GM23338 (cell line): ENCODE results near the gene NPM3. TPM values are rescaled to one million over a fixed set of nuclear protein-coding genes. Genes with fewer than 3 reads are reported as not detected.

ENCODE experiments used
- ATAC-seq: fragments of 200-7000 bp; cut with Tn5 transposase; 3 replicates; pipeline ENCODE4 v1.9.1; 2020
- DNase-seq: peaks from one replicate; pipeline ENCODE4 v3.0.0-alpha.2; 2015; ENCODE audit warnings: low spot score
- H2AFZ ChIP-seq: fragments of 200-600 bp; sonication (generic); 2 replicates; pipeline ENCODE4 v1.8.0; 2016; ENCODE audit warnings: antibody characterized with exemption, mild to moderate bottlenecking, moderate library complexity
- H3F3A ChIP-seq: fragments of 200-600 bp; sonication (generic); replicated peaks from 2 replicates; pipeline ENCODE4 v1.8.0; 2017; ENCODE audit warnings: antibody characterized with exemption, mixed run types, low read depth
- H3K27ac ChIP-seq: fragments of 200-600 bp; sonication (generic); 2 replicates; pipeline ENCODE4 v1.6.1; 2016; ENCODE audit warnings: low read depth
- H3K27me3 ChIP-seq: fragments of 200-600 bp; sonication (generic); 2 replicates; pipeline ENCODE4 v1.8.0; 2016; ENCODE audit warnings: mild to moderate bottlenecking, mixed run types, moderate library complexity; ENCODE audit not compliant: insufficient read depth
- H3K36me3 ChIP-seq: fragments of 200-600 bp; sonication (generic); 2 replicates; pipeline ENCODE4 v1.8.0; 2016; ENCODE audit warnings: mild to moderate bottlenecking; ENCODE audit not compliant: insufficient read depth
- H3K4me1 ChIP-seq: fragments of 200-600 bp; sonication (generic); 2 replicates; pipeline ENCODE4 v1.8.0; 2016; ENCODE audit warnings: mild to moderate bottlenecking, moderate library complexity; ENCODE audit not compliant: insufficient read depth
- H3K4me2 ChIP-seq: fragments of 200-600 bp; sonication (generic); 2 replicates; pipeline ENCODE4 v1.7.1; 2017; ENCODE audit warnings: mixed run types
- H3K4me3 ChIP-seq: fragments of 200-600 bp; sonication (generic); 2 replicates; pipeline ENCODE4 v1.6.1; 2016; ENCODE audit warnings: mixed run types
- H3K79me2 ChIP-seq: fragments of 200-600 bp; sonication (generic); replicated peaks from 2 replicates; pipeline ENCODE4 v1.8.0; 2017; ENCODE audit warnings: mild to moderate bottlenecking; ENCODE audit not compliant: insufficient read depth
- H3K9me2 ChIP-seq: fragments of 200-600 bp; sonication (generic); 2 replicates; pipeline ENCODE4 v1.8.0; 2017; ENCODE audit not compliant: insufficient read depth
- H4K20me1 ChIP-seq: fragments of 200-600 bp; sonication (generic); replicated peaks from 2 replicates; pipeline ENCODE4 v1.8.0; 2017; ENCODE audit warnings: mild to moderate bottlenecking; ENCODE audit not compliant: insufficient read depth
- H3K27ac Mint-ChIP-seq: 2 replicates; pipeline ENCODE4 v1.8.0; 2020; ENCODE audit warnings: inconsistent platforms, mild to moderate bottlenecking, moderate library complexity, mixed read lengths
- H3K27me3 Mint-ChIP-seq: 3 replicates; pipeline ENCODE4 v1.8.0; 2022; ENCODE audit warnings: low read depth, mild to moderate bottlenecking, moderate library complexity, mixed read lengths, inconsistent platforms; ENCODE audit not compliant: insufficient read depth, poor library complexity
- H3K36me3 Mint-ChIP-seq: 3 replicates; pipeline ENCODE4 v1.8.0; 2021; ENCODE audit warnings: low read depth, mild to moderate bottlenecking, inconsistent platforms, moderate library complexity, mixed read lengths
- H3K4me1 Mint-ChIP-seq: 3 replicates; pipeline ENCODE4 v1.8.0; 2020; ENCODE audit warnings: mild to moderate bottlenecking, inconsistent platforms, mixed read lengths
- H3K4me3 Mint-ChIP-seq: 3 replicates; pipeline ENCODE4 v1.8.0; 2021; ENCODE audit warnings: moderate library complexity, mild to moderate bottlenecking, inconsistent platforms, mixed read lengths
- H3K9me3 Mint-ChIP-seq: 3 replicates; pipeline ENCODE4 v1.8.0; 2020; ENCODE audit warnings: moderate library complexity, mild to moderate bottlenecking, inconsistent platforms, mixed read lengths
- EZH2 ChIP-seq: fragments of 200-600 bp; sonication (generic); IDR thresholded peaks from one replicate; pipeline ENCODE4 v1.8.0; 2017; ENCODE audit warnings: antibody characterized with exemption, mild to moderate bottlenecking, low read depth; ENCODE audit not compliant: unreplicated experiment
- EZH2phosphoT487 ChIP-seq: fragments of 200-600 bp; sonication (generic); IDR thresholded peaks from one replicate; pipeline ENCODE4 v1.8.1; 2018; ENCODE audit warnings: antibody characterized with exemption; ENCODE audit not compliant: unreplicated experiment
- ZNF114 ChIP-seq: fragments of 250-450 bp; sonication (Bioruptor Pico); IDR thresholded peaks from 2 replicates; pipeline ENCODE4 v1.5.0; 2020; ENCODE audit warnings: mild to moderate bottlenecking, moderate library complexity
- ZNF331 ChIP-seq: fragments of 250-450 bp; sonication (Bioruptor Pico); IDR thresholded peaks from 2 replicates; pipeline ENCODE4 v1.5.0; 2020; ENCODE audit warnings: low read depth, mild to moderate bottlenecking, moderate library complexity
- polyA plus RNA-seq: library from polyadenylated mRNA; unstranded; fragments of >200 nt; fragmentation: Nextera tagmentation; extraction: Ambion mirVana; gene quantifications from 2 replicates; pipeline ENCODE4 v1.2.1, GENCODE V29; 2016
- total RNA-seq: library from RNA; depleted of rRNA; stranded (reverse); fragments of >200 nt; shearing (Covaris generic); gene quantifications from 2 replicates; pipeline ENCODE4 v1.2.3, GENCODE V29; 2014
- TF ChIP-seq, protein P1 (sequence below): IDR thresholded peaks from one replicate; pipeline ENCODE4 v1.6.1; 2018; ENCODE audit warnings: antibody characterized with exemption; ENCODE audit not compliant: unreplicated experiment
- TF ChIP-seq, protein P2 (sequence below): IDR thresholded peaks from 2 replicates; pipeline ENCODE4 v1.6.1; 2016; ENCODE audit warnings: antibody characterized with exemption
- TF ChIP-seq, protein P3 (sequence below): fragments of 250-450 bp; sonication (Bioruptor Pico); IDR thresholded peaks from 2 replicates; pipeline ENCODE4 v1.5.0; 2020; ENCODE audit warnings: mild to moderate bottlenecking, moderate library complexity
- TF ChIP-seq, protein P4 (sequence below), 2 experiments: fragments of 200-600 bp in 1 of 2; sonication (generic) in 1 of 2; conservative IDR thresholded peaks; 2 replicates each; pipeline versions ENCODE4 v1.5.1 to v1.6.1; 2016 to 2017; ENCODE audit warnings: antibody characterized with exemption in 2 of 2, low read depth in 2 of 2, mild to moderate bottlenecking in 2 of 2, moderate library complexity in 1 of 2

NPM3 gene
- total and polyA plus RNA-seq, 2 experiments from 2014 or later, result 31.5 to 258 TPM

DNA sequence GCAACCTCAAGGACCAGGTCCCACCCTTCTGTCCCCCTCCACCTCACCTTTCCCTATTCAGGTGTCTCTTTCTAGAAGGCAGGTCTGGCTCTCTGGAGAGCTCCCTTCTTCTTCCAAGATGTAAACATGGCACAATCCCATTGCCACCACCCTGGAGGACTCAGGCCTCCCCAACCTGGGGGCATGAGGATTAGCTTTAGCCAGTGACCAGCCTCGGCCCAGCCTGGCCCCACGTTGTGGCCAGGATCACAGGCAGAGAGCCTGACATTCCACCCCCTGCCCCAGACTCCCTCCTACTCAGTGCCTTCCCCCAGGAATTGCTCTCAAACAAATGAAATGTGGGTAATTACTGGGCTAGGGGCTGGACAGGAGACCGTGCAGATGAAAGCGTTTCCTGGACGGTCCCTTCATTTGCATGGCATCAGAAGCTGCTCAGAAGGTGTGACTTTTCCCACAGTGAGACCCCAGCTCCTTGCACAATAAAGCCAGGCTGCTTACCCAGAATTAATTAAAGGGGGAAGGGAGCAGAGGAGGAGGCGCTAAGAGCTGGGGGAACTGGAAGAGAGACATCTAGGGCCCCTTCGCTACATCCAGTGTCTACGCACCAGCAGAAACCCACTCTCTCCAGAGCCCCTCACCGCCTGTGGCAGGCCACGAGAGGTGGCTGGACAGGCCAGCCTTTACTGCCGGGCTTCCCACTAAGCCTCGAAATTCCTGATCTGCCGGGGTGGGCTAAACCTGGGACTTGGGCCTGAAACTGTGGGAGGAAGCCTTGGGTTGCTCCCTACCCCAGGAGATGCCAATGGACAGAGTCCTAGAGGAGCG, 15.1 kb downstream of the NPM3 start (continued):
- TF ChIP-seq, protein P1, sequence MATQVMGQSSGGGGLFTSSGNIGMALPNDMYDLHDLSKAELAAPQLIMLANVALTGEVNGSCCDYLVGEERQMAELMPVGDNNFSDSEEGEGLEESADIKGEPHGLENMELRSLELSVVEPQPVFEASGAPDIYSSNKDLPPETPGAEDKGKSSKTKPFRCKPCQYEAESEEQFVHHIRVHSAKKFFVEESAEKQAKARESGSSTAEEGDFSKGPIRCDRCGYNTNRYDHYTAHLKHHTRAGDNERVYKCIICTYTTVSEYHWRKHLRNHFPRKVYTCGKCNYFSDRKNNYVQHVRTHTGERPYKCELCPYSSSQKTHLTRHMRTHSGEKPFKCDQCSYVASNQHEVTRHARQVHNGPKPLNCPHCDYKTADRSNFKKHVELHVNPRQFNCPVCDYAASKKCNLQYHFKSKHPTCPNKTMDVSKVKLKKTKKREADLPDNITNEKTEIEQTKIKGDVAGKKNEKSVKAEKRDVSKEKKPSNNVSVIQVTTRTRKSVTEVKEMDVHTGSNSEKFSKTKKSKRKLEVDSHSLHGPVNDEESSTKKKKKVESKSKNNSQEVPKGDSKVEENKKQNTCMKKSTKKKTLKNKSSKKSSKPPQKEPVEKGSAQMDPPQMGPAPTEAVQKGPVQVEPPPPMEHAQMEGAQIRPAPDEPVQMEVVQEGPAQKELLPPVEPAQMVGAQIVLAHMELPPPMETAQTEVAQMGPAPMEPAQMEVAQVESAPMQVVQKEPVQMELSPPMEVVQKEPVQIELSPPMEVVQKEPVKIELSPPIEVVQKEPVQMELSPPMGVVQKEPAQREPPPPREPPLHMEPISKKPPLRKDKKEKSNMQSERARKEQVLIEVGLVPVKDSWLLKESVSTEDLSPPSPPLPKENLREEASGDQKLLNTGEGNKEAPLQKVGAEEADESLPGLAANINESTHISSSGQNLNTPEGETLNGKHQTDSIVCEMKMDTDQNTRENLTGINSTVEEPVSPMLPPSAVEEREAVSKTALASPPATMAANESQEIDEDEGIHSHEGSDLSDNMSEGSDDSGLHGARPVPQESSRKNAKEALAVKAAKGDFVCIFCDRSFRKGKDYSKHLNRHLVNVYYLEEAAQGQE, result no peak

DNA sequence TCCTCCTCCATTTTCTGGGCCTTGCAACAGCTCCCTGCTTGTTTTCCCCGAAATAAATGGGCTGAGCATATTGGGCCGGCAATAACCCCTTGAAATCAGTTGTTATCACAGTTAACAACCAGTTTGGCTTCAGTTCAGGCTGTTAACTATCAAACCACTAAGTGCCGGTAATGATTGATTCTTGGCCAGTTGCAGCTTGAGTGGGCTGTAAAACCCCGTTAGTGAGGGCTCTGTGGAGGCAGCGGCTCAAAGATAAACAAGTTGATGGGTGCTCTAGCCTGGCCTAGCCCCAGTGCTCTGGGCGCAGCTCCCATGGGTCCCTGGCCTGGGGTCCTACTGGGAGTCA, 15.7 kb downstream of the NPM3 start:
- Mint-ChIP-seq H3K9me3 (no peaks in the 10 kb centered on the region), H3K4me1 (peaks cover 18% of the 10 kb centered on the region), H3K27me3 (peaks cover 25% of the 10 kb centered on the region), H3K4me3 (no peak overlapping the region), H3K27ac (no peak overlapping the region), H3K36me3 (no peaks in the 10 kb centered on the region; the same call in 2 of the 3 replicates)
- no peaks in the 10 kb centered on the region for H4K20me1 ChIP-seq
- no peak for ATAC-seq
- DNase-seq, result no peak
- H3K4me3 ChIP-seq, result no peak overlapping the region
- no peaks in the 10 kb centered on the region for H3K79me2 ChIP-seq
- H3K4me2 ChIP-seq, result no peak overlapping the region
- no peaks in the 10 kb centered on the region for H3K36me3 ChIP-seq
- H3F3A ChIP-seq, result peaks cover under 1% of the 10 kb centered on the region; the same call in 1 of the 2 replicates
- H3K9me2 ChIP-seq, result no peaks in the 10 kb centered on the region
- H3K27ac ChIP-seq, result no peak overlapping the region
- H3K4me1 ChIP-seq, result peaks cover 3% of the 10 kb centered on the region; the same call in 1 of the 2 replicates
- peaks cover 14% of the 10 kb centered on the region for H3K27me3 ChIP-seq
- H2AFZ ChIP-seq, result no peak overlapping the region
- no peak for TF ChIP-seq ZNF114 (CRISPR knock-in tag)
- TF ChIP-seq, protein P2, sequence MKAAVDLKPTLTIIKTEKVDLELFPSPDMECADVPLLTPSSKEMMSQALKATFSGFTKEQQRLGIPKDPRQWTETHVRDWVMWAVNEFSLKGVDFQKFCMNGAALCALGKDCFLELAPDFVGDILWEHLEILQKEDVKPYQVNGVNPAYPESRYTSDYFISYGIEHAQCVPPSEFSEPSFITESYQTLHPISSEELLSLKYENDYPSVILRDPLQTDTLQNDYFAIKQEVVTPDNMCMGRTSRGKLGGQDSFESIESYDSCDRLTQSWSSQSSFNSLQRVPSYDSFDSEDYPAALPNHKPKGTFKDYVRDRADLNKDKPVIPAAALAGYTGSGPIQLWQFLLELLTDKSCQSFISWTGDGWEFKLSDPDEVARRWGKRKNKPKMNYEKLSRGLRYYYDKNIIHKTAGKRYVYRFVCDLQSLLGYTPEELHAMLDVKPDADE, result no peak
- TF ChIP-seq, protein P3, sequence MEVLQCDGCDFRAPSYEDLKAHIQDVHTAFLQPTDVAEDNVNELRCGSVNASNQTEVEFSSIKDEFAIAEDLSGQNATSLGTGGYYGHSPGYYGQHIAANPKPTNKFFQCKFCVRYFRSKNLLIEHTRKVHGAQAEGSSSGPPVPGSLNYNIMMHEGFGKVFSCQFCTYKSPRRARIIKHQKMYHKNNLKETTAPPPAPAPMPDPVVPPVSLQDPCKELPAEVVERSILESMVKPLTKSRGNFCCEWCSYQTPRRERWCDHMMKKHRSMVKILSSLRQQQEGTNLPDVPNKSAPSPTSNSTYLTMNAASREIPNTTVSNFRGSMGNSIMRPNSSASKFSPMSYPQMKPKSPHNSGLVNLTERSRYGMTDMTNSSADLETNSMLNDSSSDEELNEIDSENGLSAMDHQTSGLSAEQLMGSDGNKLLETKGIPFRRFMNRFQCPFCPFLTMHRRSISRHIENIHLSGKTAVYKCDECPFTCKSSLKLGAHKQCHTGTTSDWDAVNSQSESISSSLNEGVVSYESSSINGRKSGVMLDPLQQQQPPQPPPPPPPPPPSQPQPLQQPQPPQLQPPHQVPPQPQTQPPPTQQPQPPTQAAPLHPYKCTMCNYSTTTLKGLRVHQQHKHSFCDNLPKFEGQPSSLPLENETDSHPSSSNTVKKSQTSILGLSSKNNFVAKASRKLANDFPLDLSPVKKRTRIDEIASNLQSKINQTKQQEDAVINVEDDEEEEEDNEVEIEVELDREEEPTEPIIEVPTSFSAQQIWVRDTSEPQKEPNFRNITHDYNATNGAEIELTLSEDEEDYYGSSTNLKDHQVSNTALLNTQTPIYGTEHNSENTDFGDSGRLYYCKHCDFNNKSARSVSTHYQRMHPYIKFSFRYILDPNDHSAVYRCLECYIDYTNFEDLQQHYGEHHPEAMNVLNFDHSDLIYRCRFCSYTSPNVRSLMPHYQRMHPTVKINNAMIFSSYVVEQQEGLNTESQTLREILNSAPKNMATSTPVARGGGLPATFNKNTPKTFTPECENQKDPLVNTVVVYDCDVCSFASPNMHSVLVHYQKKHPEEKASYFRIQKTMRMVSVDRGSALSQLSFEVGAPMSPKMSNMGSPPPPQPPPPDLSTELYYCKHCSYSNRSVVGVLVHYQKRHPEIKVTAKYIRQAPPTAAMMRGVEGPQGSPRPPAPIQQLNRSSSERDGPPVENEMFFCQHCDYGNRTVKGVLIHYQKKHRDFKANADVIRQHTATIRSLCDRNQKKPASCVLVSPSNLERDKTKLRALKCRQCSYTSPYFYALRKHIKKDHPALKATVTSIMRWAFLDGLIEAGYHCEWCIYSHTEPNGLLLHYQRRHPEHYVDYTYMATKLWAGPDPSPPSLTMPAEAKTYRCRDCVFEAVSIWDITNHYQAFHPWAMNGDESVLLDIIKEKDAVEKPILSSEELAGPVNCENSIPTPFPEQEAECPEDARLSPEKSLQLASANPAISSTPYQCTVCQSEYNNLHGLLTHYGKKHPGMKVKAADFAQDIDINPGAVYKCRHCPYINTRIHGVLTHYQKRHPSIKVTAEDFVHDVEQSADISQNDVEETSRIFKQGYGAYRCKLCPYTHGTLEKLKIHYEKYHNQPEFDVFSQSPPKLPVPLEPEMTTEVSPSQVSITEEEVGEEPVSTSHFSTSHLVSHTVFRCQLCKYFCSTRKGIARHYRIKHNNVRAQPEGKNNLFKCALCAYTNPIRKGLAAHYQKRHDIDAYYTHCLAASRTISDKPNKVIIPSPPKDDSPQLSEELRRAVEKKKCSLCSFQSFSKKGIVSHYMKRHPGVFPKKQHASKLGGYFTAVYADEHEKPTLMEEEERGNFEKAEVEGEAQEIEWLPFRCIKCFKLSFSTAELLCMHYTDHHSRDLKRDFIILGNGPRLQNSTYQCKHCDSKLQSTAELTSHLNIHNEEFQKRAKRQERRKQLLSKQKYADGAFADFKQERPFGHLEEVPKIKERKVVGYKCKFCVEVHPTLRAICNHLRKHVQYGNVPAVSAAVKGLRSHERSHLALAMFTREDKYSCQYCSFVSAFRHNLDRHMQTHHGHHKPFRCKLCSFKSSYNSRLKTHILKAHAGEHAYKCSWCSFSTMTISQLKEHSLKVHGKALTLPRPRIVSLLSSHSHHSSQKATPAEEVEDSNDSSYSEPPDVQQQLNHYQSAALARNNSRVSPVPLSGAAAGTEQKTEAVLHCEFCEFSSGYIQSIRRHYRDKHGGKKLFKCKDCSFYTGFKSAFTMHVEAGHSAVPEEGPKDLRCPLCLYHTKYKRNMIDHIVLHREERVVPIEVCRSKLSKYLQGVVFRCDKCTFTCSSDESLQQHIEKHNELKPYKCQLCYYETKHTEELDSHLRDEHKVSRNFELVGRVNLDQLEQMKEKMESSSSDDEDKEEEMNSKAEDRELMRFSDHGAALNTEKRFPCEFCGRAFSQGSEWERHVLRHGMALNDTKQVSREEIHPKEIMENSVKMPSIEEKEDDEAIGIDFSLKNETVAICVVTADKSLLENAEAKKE (CRISPR knock-in tag), result no peak
- TF ChIP-seq ZNF331, result no peak
- no peak for TF ChIP-seq EZH2
- no peak for TF ChIP-seq EZH2phosphoT487
- TF ChIP-seq, protein P4, sequence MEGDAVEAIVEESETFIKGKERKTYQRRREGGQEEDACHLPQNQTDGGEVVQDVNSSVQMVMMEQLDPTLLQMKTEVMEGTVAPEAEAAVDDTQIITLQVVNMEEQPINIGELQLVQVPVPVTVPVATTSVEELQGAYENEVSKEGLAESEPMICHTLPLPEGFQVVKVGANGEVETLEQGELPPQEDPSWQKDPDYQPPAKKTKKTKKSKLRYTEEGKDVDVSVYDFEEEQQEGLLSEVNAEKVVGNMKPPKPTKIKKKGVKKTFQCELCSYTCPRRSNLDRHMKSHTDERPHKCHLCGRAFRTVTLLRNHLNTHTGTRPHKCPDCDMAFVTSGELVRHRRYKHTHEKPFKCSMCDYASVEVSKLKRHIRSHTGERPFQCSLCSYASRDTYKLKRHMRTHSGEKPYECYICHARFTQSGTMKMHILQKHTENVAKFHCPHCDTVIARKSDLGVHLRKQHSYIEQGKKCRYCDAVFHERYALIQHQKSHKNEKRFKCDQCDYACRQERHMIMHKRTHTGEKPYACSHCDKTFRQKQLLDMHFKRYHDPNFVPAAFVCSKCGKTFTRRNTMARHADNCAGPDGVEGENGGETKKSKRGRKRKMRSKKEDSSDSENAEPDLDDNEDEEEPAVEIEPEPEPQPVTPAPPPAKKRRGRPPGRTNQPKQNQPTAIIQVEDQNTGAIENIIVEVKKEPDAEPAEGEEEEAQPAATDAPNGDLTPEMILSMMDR (conservative IDR thresholded peaks at IDR 0.05; ENCODE audit: low read depth in 2 of 2), result no peak
